Transverse colon (tissue), 4 donors: ENCODE results near the gene PPM1K. TPM values are rescaled to one million over a fixed set of nuclear protein-coding genes. Genes with fewer than 3 reads are reported as not detected.

ENCODE experiments used
- DNase-seq: peaks from one replicate; pipeline ENCODE4 v3.0.0-alpha.2; 2019
- H3K27ac ChIP-seq, 4 donors: fragments of 200-600 bp; sonication (generic); 2 replicates each; pipeline ENCODE4 v1.5.1; 2016 to 2018; ENCODE audit warnings: inconsistent platforms in 4 of 4
- H3K27me3 ChIP-seq: fragments of 200-600 bp; sonication (generic); 2 replicates; pipeline ENCODE4 v1.5.1; 2017; ENCODE audit warnings: inconsistent platforms
- H3K36me3 ChIP-seq, 4 donors: fragments of 200-600 bp; sonication (generic); 2 replicates each; pipeline ENCODE4 v1.5.1; 2017 to 2019; ENCODE audit warnings: inconsistent platforms in 4 of 4
- H3K4me1 ChIP-seq, 4 donors: fragments of 200-600 bp; sonication (generic); 2 replicates each; pipeline ENCODE4 v1.5.1; 2017 to 2020; ENCODE audit warnings: inconsistent platforms in 4 of 4
- H3K4me3 ChIP-seq, 4 donors: fragments of 200-600 bp; sonication (generic); 1 replicate in 1 of 4; 2 replicates in 3 of 4; pipeline versions ENCODE4 v1.5.1 to v1.6.1; 2017 to 2019; ENCODE audit warnings: inconsistent platforms in 4 of 4
- H3K9me3 ChIP-seq, 2 donors: fragments of 200-600 bp; sonication (generic); 2 replicates each; pipeline ENCODE4 v1.5.1; 2017 to 2019; ENCODE audit warnings: inconsistent platforms in 2 of 2
- EP300 ChIP-seq: sonication (generic); formaldehyde crosslinking; IDR thresholded peaks from one replicate; pipeline ENCODE4 v1.6.1; 2017; ENCODE audit warnings: antibody characterized with exemption, low read depth
- POLR2A ChIP-seq: fragments of 450-650 bp; IDR thresholded peaks from one replicate; pipeline ENCODE4 v1.6.1; 2016; ENCODE audit warnings: antibody characterized with exemption, mild to moderate bottlenecking, moderate library complexity
- POLR2AphosphoS5 ChIP-seq, 3 donors: sonication (generic); formaldehyde crosslinking; IDR thresholded peaks; one replicate each; pipeline ENCODE4 v1.6.1; 2016; ENCODE audit warnings: antibody characterized with exemption in 3 of 3
- WGBS, 2 donors: methylation state at CpG; one replicate each; pipeline ENCODE4 v1.1.5; 2018; ENCODE audit warnings: low coverage in 1 of 2; 5-methylcytosine and 5-hydroxymethylcytosine counted together
- in situ Hi-C, 4 donors: fragments of 200-750 bp; cut with MboI; loops; one replicate each; pipeline versions ENCODE4 v1.15.0 to v1.15.1; 2017; ENCODE audit warnings: low sequenced_read_pairs in 3 of 4, low pct_ligation_motif_present in 1 of 4, low pct_unique_long_range_greater_than_20kb in 1 of 4
- intact Hi-C: fragments of 100-400 bp; cut with DNase I; formaldehyde crosslinking; loops from one replicate; pipeline ENCODE4 v1.15.1; 2023; ENCODE audit warnings: low total_unique reads
- total RNA-seq, 4 donors: library from RNA; depleted of rRNA; stranded (reverse); fragments of >200 nt; gene quantifications; one replicate each; pipeline ENCODE4 v1.1.0, GENCODE V29; 2016
- TF ChIP-seq, protein P1 (sequence below), 5 experiments: fragments of 200-600 bp in 3 of 5; fragments of 450-650 bp in 2 of 5; sonication (generic) in 3 of 5; IDR thresholded peaks; 1 replicate in 2 of 5; 2 replicates in 3 of 5; pipeline ENCODE4 v1.5.1; 2016 to 2017; ENCODE audit warnings: antibody characterized with exemption in 5 of 5, inconsistent platforms in 3 of 5, mild to moderate bottlenecking in 2 of 5, moderate library complexity in 1 of 5

Gene PPM1K
- total RNA-seq, 4 donors from 2014 or later, result 7.6 to 14.8 (median 9.0) TPM

- Histone ChIP-seq H3K36me3 (no peaks in the 10 kb centered on the region), H3K4me1 (no peaks in the 10 kb centered on the region), H3K4me3 (no peak overlapping the region), H3K27ac (no peak overlapping the region), H3K9me3 (no peaks in the 10 kb centered on the region), H3K27me3 (no peaks in the 10 kb centered on the region)
- 86 to 95% methylated on average over 1 to 2 of the region's 2 CpGs for WGBS, 2 donors
- in situ Hi-C loops (no loop called here), intact Hi-C loops (no loop called here)
- TF ChIP-seq, protein P1, sequence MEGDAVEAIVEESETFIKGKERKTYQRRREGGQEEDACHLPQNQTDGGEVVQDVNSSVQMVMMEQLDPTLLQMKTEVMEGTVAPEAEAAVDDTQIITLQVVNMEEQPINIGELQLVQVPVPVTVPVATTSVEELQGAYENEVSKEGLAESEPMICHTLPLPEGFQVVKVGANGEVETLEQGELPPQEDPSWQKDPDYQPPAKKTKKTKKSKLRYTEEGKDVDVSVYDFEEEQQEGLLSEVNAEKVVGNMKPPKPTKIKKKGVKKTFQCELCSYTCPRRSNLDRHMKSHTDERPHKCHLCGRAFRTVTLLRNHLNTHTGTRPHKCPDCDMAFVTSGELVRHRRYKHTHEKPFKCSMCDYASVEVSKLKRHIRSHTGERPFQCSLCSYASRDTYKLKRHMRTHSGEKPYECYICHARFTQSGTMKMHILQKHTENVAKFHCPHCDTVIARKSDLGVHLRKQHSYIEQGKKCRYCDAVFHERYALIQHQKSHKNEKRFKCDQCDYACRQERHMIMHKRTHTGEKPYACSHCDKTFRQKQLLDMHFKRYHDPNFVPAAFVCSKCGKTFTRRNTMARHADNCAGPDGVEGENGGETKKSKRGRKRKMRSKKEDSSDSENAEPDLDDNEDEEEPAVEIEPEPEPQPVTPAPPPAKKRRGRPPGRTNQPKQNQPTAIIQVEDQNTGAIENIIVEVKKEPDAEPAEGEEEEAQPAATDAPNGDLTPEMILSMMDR (IDR thresholded peaks at IDR 0.05), result no peak
- TF ChIP-seq EP300 (no peak), POLR2A (no peak), POLR2AphosphoS5 (IDR thresholded peaks at IDR 0.05) (no peak)
- no peak for DNase-seq
Measured at GRCh38 chr4:88257726-88258125, 26.6 kb downstream of the PPM1K start.

DNA sequence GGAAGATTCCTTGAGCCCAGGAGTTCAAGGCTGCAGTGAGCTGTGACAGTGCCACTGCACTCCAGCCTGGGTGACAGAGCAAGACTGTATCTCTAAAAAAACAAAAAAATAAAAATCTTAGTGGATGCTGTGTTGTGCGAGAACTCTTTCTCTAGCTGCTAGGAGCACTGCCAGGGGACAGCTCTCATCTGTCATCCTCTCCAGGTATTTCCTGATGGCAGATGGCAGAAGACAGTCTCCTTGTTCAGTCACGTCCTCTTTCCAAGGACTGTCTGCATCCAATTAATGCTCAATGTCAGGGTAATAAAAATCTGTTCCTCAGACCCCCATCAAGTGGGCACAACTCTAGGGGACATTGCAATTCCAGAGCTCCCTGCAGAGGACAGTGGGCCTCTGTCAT lies 29.2 kb downstream of the PPM1K start:
- no peak overlapping the region for H3K27ac ChIP-seq
- no peaks in the 10 kb centered on the region for H3K27me3 ChIP-seq
- DNase-seq, result no peak
- H3K9me3 ChIP-seq, result no peaks in the 10 kb centered on the region
- no peak overlapping the region for H3K4me3 ChIP-seq
- in situ Hi-C loops, result no loop called here
- no peaks in the 10 kb centered on the region for H3K36me3 ChIP-seq
- H3K4me1 ChIP-seq, result no peaks in the 10 kb centered on the region
- WGBS, 2 donors, result 80 to 83% methylated on average over 2 of the region's 2 CpGs
- intact Hi-C loops, result no loop called here
- TF ChIP-seq, protein P1 (IDR thresholded peaks at IDR 0.05), result no peak
- no peak for TF ChIP-seq POLR2A
- no peak for TF ChIP-seq POLR2AphosphoS5 (IDR thresholded peaks at IDR 0.05)

DNA sequence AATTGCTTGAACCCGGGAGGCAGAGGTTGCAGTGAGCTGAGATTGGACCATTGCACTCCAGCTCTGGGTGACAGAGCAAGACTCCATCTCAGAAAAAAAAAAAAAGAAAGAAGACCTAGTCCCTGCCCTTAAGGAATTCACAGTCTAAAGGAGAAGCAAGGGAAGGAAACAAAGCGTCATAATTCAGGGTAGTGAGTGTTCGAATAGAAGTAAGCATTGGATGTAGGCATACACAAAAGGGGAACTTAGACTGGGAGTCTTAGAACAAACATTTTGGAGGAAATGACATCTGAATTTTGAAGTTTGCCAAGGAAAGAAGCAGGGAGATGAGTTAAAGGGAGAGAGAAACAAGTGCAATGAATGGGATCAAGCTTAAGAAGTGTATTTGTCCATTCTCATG lies 32.4 kb downstream of the PPM1K start:
- intact Hi-C loops, result loop anchor here (5.0 kb wide), 1 partner anchor 940 kb away; no protein-coding TSS in a partner anchor
- 46 to 77% methylated on average over 2 to 3 of the region's 3 CpGs for WGBS, 2 donors

DNA sequence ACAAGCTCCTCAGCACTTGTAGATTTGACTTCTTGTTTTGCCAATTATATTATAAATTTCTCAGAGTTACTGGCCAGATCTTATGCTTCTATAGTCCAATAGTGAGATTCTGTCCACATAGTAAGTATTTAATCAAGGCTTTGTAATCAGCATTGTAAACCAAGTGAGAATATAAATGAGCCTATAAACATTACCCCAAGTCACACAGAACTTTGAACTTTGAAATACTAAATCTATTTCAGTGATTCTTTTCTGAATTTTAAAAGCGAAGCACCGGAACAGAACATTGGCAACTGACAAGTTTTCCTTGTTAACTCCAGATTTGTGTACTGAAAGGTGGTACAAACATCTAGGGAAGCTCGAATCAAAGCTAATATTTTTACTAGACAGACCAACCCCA lies 37.2 kb downstream of the PPM1K start:
- Histone ChIP-seq H3K27me3 (no peaks in the 10 kb centered on the region), H3K36me3 (no peaks in the 10 kb centered on the region), H3K27ac (no peak overlapping the region), H3K4me1 (no peaks in the 10 kb centered on the region), H3K9me3 (no peaks in the 10 kb centered on the region), H3K4me3 (no peak overlapping the region)
- intact Hi-C loops, result no loop called here
- no peak for DNase-seq
- in situ Hi-C loops, result no loop called here
- 46 to 51% methylated on average over 3 of the region's 3 CpGs for WGBS, 2 donors
- TF ChIP-seq EP300 (no peak), POLR2A (no peak)
- TF ChIP-seq, protein P1 (IDR thresholded peaks at IDR 0.05), result no peak

More for the DNA sequence above, 32.4 kb downstream of the PPM1K start:
- in situ Hi-C loops, result no loop called here
- Histone ChIP-seq H3K9me3 (no peaks in the 10 kb centered on the region), H3K27me3 (no peaks in the 10 kb centered on the region), H3K27ac (no peak overlapping the region), H3K4me3 (no peak overlapping the region), H3K4me1 (no peaks in the 10 kb centered on the region), H3K36me3 (no peaks in the 10 kb centered on the region)
- no peak for DNase-seq
- TF ChIP-seq POLR2A, result no peak
- TF ChIP-seq, protein P1 (IDR thresholded peaks at IDR 0.05), result no peak
- TF ChIP-seq EP300, result no peak
- TF ChIP-seq POLR2AphosphoS5 (IDR thresholded peaks at IDR 0.05), result no peak
